K562 (cell line): ENCODE results near the gene CHAC1. TPM values are rescaled to one million over a fixed set of nuclear protein-coding genes. Genes with fewer than 3 reads are reported as not detected.

Experiments used
- BCL6 ChIP-seq: fragments of 250-450 bp; sonication (Bioruptor Pico); IDR thresholded peaks from 2 replicates; pipeline ENCODE4 v1.4.0; 2020
- BRD4 ChIP-seq: fragments of 200-600 bp; sonication (generic); IDR thresholded peaks from 2 replicates; pipeline ENCODE4 v1.6.1; 2017; ENCODE audit warnings: inconsistent platforms
- CGGBP1 ChIP-seq: fragments of 250-450 bp; sonication (Bioruptor Pico); IDR thresholded peaks from 2 replicates; pipeline ENCODE4 v1.9.0; 2021; ENCODE audit warnings: mild to moderate bottlenecking
- ELF1 ChIP-seq: fragments of 200-800 bp; sonication (Bioruptor generic); IDR thresholded peaks from 2 replicates; pipeline ENCODE4 v1.6.1; 2016; ENCODE audit warnings: missing genetic modification characterization, missing compliant biosample characterization
- EWSR1 ChIP-seq: fragments of 450-650 bp; IDR thresholded peaks from 2 replicates; pipeline ENCODE4 v1.6.1; 2018; ENCODE audit warnings: borderline replicate concordance, mild to moderate bottlenecking, low read depth, moderate library complexity; ENCODE audit not compliant: partially characterized antibody
- GATAD2A ChIP-seq: fragments of 450-650 bp; IDR thresholded peaks from 2 replicates; pipeline ENCODE4 v1.6.1; 2017
- GATAD2B ChIP-seq: fragments of 450-650 bp; IDR thresholded peaks from 2 replicates; pipeline ENCODE4 v1.6.1; 2017; ENCODE audit warnings: mild to moderate bottlenecking, borderline replicate concordance
- HMGN3 ChIP-seq: IDR thresholded peaks from 2 replicates; pipeline ENCODE4 v1.6.1; 2011; ENCODE audit warnings: borderline replicate concordance, low read depth, mild to moderate bottlenecking, mixed read lengths, low read length; ENCODE audit not compliant: insufficient read length; ENCODE audit errors: extremely low read depth
- KAT8 ChIP-seq: fragments of 450-650 bp; IDR thresholded peaks from 2 replicates; pipeline ENCODE4 v1.6.1; 2016; ENCODE audit warnings: low read depth, mild to moderate bottlenecking
- NFE2 ChIP-seq: IDR thresholded peaks from 2 replicates; pipeline ENCODE4 v1.6.1; 2014; ENCODE audit warnings: antibody characterized with exemption, low read depth
- NRF1 ChIP-seq, 2 experiments: fragments of 450-650 bp; IDR thresholded peaks in 1 of 2; conservative IDR thresholded peaks in 1 of 2; 2 replicates each; pipeline ENCODE4 v1.6.1; 2014; ENCODE audit warnings: mild to moderate bottlenecking in 2 of 2
- POLR2A ChIP-seq: fragments of 450-650 bp; conservative IDR thresholded peaks from 2 replicates; pipeline ENCODE4 v1.6.1; 2016
- RBM22 ChIP-seq: fragments of 200-400 bp; formaldehyde crosslinking; IDR thresholded peaks from 2 replicates; pipeline ENCODE4 v1.6.1; 2018; ENCODE audit warnings: low read length, low read depth; ENCODE audit not compliant: poor library complexity, severe bottlenecking
- RFX1 ChIP-seq: fragments of 450-650 bp; IDR thresholded peaks from 2 replicates; pipeline ENCODE4 v1.6.1; 2016; ENCODE audit warnings: mild to moderate bottlenecking, moderate library complexity
- SPI1 ChIP-seq: IDR thresholded peaks from 2 replicates; pipeline ENCODE4 v1.6.1; 2011; ENCODE audit warnings: low read depth, low read length, control low read depth, borderline replicate concordance
- SRF ChIP-seq, 2 experiments: fragments of 250-450, 450-650 bp in 1 of 2; sonication (Bioruptor Pico) in 1 of 2; sonication (generic) in 1 of 2; formaldehyde crosslinking; IDR thresholded peaks; 2 replicates each; pipeline versions ENCODE4 v1.5.0 to v1.5.1; 2020 to 2022; ENCODE audit warnings: mild to moderate bottlenecking in 1 of 2, missing genetic modification reagents in 1 of 2
- STAT6 ChIP-seq: sonication (generic); formaldehyde crosslinking; IDR thresholded peaks from 2 replicates; pipeline ENCODE4 v1.8.1; 2023; ENCODE audit warnings: mild to moderate bottlenecking, missing genetic modification reagents
- TOE1 ChIP-seq, 2 experiments: fragments of 450-650 bp in 1 of 2; sonication (generic) in 1 of 2; formaldehyde crosslinking in 1 of 2; IDR thresholded peaks; 2 replicates each; pipeline versions ENCODE4 v1.7.1 to v1.8.0; 2016 to 2022; ENCODE audit warnings: borderline replicate concordance in 2 of 2, mild to moderate bottlenecking in 2 of 2, antibody characterized with exemption in 1 of 2, inconsistent platforms in 1 of 2, low read depth in 1 of 2, missing genetic modification reagents in 1 of 2, moderate library complexity in 1 of 2
- USF2 ChIP-seq: sonication (generic); formaldehyde crosslinking; IDR thresholded peaks from 2 replicates; pipeline ENCODE4 v1.5.0; 2020; ENCODE audit warnings: missing genetic modification reagents
- ZNF217 ChIP-seq: sonication (generic); formaldehyde crosslinking; IDR thresholded peaks from 2 replicates; pipeline ENCODE4 v1.8.0; 2022; ENCODE audit warnings: mild to moderate bottlenecking, missing genetic modification reagents
- ZNF263 ChIP-seq: sonication (generic); formaldehyde crosslinking; IDR thresholded peaks from 2 replicates; pipeline ENCODE4 v1.8.0; 2022; ENCODE audit warnings: mild to moderate bottlenecking, missing genetic modification reagents, borderline replicate concordance
- ZNF655 ChIP-seq: fragments of 250-450 bp; sonication (Bioruptor Pico); IDR thresholded peaks from 2 replicates; pipeline ENCODE4 v1.5.0; 2021
- ZNF766 ChIP-seq: fragments of 200-800 bp; sonication (Bioruptor generic); conservative IDR thresholded peaks from 2 replicates; pipeline ENCODE4 v1.6.1; 2016; ENCODE audit warnings: missing genetic modification characterization, missing compliant biosample characterization
- ZNF778 ChIP-seq: fragments of 450-650 bp; formaldehyde crosslinking; IDR thresholded peaks from 2 replicates; pipeline ENCODE4 v1.4.0; 2020; ENCODE audit warnings: mild to moderate bottlenecking, moderate library complexity
- polyA plus RNA-seq, 8 experiments: library from polyadenylated mRNA; depleted of rRNA in 4 of 8; stranded (reverse) in 5 of 8; unstranded in 3 of 8; fragments of >200 nt; fragmentation: Nextera tagmentation in 2 of 8; fragmentation: Illumina TruSeq in 1 of 8; extraction: Ambion mirVana in 2 of 8; extraction: Trizol in 1 of 8; gene quantifications; 2 replicates each; pipeline versions ENCODE4 v1.2.1 to v1.2.3, GENCODE V29; 2011 to 2014; ENCODE audit warnings: inconsistent platforms in 1 of 8, missing spikeins in 1 of 8
- total RNA-seq, 7 experiments: library from RNA; depleted of rRNA in 6 of 7; stranded (reverse); fragments of >200 nt in 6 of 7; fragmentation: Illumina TruSeq in 2 of 7; extraction: Trizol in 2 of 7; gene quantifications; 2 replicates each; pipeline versions ENCODE4 v1.2.1 to v1.2.3, GENCODE V29; 2011 to 2021; ENCODE audit warnings: low replicate concordance in 1 of 7

Gene CHAC1
- total and polyA plus RNA-seq, 9 of the 15 experiments (the other 6 are each of a cell fraction or from before 2014, with no cell fraction given), result 0.47 to 39.0 (median 7.5) TPM

GRCh38 chr15:40930430-40931299, 22.6 kb upstream of the CHAC1 start (continued):
- TF ChIP-seq USF2 (CRISPR knock-in tag) (no peak), ZNF778 (CRISPR knock-in tag) (no peak), ZNF217 (no peak), ZNF766 (no peak), SRF (CRISPR knock-in tag; IDR thresholded peaks at IDR 0.05) (0 out of 4 replicates have a peak, but pooled peaks of 1 of the 2 experiments have one; percentile 32), TOE1 (IDR thresholded peaks at IDR 0.05; ENCODE audit: borderline replicate concordance) (peak; percentile 65; the same call in 1 of the 2 replicates), TOE1 (CRISPR knock-in tag; IDR thresholded peaks at IDR 0.05; ENCODE audit: borderline replicate concordance, low read depth) (no peak), CGGBP1 (CRISPR knock-in tag) (no peak), EWSR1 (no peak), RBM22 (no peak), RFX1 (no peak), GATAD2B (no peak), ZNF655 (CRISPR knock-in tag) (no peak), GATAD2A (peak; percentile 97), ZNF263 (CRISPR knock-in tag) (peak; percentile 56), NFE2 (no peak), STAT6 (CRISPR knock-in tag) (no peak), NRF1 (conservative IDR thresholded peaks at IDR 0.05 in 1 of 2, IDR thresholded peaks at IDR 0.05 in 1 of 2) (0 out of 4 replicates have a peak, but pooled peaks of 1 of the 2 experiments have one; percentile 36), POLR2A (no peak), SPI1 (peak; percentile 66; the same call in 1 of the 2 replicates), HMGN3 (peak; percentile 52), BCL6 (CRISPR knock-in tag) (no peak), BRD4 (no peak), ELF1 (tag) (no peak), KAT8 (no peak)
